ENCODE data around the gene FAM209B.

GRCh38 chr20:56488566-56488965, 44.5 kb upstream of the FAM209B start:
- no peak for TF ChIP-seq EP300 (IDR thresholded peaks at IDR 0.05; ENCODE audit: borderline replicate concordance)
- TF ChIP-seq RAD21 (IDR thresholded peaks at IDR 0.05; ENCODE audit: low read depth) = no peak
- no peak for TF ChIP-seq FOXM1 (IDR thresholded peaks at IDR 0.05; ENCODE audit: borderline replicate concordance, low read depth)
- TF ChIP-seq CREB1 (IDR thresholded peaks at IDR 0.05; ENCODE audit: low read depth) = no peak
- TF ChIP-seq YY1 (IDR thresholded peaks at IDR 0.05; ENCODE audit: low read depth) = no peak
- no peak for TF ChIP-seq REST (IDR thresholded peaks at IDR 0.05; ENCODE audit: low read depth)
- TF ChIP-seq TEAD4 (IDR thresholded peaks at IDR 0.05) = no peak
- no peak for TF ChIP-seq MAX (IDR thresholded peaks at IDR 0.05)

Measured in Ishikawa (cell line).